Left renal cortex interstitium (tissue), 4 donors: ENCODE data around the gene NAT14. TPM values are rescaled to one million over a fixed set of nuclear protein-coding genes. Genes with fewer than 3 reads are reported as not detected.

Source experiments
- DNase-seq, 4 donors: peaks; one replicate each; pipeline ENCODE4 v3.0.0-alpha.2; 2013; ENCODE audit warnings: low read depth in 4 of 4, low spot score in 2 of 4, missing footprints in 1 of 4
- polyA plus RNA-seq, 4 donors: library from polyadenylated mRNA; unstranded; fragments of 120-200 nt; gene quantifications; one replicate each; pipeline ENCODE4 v1.2.1, GENCODE V29; 2013; ENCODE audit not compliant: insufficient read length in 4 of 4

NAT14 gene
- polyA plus RNA-seq, 4 donors = 41.9 to 74.3 (median 57.1) TPM

DNA sequence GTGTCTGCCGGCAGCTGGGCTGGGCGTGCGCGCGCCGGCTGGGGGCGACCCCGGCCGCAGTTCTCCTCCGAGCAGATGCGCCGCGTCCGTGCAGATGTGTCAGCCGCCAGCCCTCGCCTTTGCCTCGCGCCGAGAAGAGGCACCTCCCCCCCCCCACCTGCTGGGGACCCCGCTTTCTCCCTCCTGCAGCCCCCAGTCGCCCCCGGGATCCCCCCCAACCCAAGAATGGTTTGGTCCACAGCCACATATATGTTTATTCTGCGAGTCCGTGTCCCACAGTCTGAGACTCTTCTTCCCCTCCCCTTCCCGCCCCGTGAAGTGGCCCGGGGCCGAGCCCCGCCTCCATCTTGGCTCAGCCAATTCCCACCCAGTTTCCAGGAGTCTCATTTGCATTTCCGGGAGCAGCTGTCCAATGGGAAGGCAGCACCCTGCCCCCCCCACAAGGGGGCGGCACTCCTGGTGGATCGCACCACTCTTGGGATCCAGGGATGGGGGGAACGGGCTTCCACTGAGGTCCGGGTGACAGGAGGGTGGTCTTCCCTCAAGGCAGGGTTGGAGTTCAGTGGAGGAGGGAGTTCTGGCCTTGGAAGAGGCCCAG is 32.1 kb upstream of the NAT14 start:
- DNase-seq = peak in 3 of 4 donors; percentile 71 to 85 (median 84)

DNA sequence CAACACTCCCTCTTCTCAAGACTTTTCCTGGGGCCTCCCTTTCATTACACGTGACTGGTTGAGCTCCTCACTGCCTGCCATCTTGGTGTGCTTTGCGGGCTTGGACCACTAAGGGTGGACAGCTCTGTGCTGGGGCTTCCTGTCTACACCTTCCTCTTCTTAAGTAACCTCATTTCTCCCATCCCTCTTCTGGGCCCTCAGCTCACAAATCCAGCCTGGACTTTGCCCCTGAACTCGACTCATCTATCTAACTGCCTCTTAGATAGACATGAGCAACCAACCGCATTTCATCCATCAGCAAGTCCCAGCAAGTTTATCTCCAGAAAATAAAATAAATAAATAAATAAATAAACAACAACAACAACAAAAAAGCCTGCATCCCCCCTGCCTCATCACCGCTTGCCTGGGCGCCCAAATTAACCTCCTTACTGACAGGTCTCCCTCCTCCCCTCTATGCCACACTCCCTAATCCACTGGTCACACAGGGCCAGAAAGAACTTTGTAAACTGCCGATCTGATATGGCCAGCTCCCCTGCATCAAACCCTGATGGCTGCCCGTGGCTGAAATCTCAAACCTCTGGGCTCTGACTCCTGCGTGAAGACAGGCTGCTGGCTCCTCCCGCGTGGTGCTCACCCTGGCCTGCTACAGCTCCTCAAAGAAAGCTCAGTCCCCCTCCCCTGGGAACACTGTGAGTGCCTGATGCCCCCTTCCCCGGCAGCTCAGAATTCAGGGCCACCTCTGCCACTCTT is 31.3 kb upstream of the NAT14 start:
- DNase-seq = no peak

DNA sequence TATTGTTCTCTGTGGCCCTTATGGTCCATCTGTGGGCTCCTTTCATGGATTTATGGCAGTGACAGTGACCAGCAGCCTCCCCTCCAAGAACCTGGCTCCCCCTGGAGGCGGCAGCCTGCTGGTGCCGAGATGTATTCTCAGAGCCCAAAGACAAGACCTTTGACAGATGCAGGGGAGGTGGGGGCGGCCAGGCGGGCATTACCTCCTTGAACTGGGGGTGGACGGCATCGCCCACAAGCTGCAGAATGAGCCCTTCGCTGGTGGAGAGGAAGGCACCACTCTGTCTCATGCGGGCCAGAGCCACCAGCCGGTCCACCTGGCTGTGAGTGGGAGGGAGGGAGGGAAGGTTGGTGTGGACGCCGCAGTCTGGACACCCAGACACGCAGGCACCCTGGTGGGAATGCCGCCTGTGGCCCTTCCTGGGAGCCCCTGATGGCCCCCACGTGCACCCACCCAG is 30.2 kb upstream of the NAT14 start:
- DNase-seq = no peak

DNA sequence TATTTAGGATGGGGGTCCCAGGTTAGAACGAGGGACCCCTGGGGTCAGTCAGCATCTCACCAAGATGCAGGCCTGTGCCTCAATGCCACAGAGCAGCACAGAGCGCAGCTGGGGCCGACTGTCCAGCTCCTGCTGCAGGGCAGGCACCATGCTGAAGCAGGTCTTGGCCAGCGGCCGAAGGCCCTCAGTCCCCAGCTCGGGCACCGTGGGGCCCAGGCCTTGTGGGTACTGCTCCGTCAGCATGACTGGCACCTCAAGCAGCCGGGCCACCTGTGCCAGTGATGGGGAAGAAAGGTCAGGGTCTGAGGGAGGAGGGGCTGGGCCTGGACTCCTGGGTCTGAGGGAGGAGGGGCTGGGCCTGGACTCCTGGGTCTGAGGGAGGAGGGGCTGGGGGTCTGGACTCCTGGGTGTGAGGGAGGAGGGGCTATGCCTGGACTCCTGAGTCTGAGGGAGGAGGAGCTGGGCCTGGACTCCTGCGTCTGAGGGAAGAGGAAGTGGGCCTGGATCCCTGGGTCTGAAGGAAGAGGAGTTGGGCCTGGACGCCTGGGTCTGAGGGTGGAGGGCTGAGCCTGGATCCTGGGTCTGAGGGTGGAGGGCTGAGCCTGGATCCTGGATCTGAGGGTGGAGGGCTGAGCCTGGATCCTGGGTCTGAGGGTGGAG is 29.3 kb upstream of the NAT14 start:
- no peak for DNase-seq

DNA sequence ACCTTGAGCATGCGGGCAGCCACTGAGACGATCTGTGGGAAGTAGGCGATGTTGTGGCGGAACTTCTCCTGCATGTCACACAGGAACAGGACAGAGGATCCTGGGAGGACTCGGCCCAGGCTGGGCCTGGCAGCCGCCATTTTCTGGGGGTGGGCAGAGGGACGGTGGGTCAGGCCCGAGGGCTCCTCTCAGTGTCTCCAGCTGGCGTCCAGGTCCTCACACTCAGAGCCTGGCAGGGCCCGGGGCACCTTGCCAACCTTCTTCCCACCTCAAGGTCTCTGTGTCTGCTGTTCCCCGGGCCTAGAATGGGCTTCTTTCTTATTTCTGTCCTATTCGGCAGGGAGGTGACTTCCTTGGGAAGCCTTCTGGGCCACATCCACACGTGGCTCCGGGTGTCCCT is 28.6 kb upstream of the NAT14 start:
- DNase-seq = no peak

- DNase-seq = no peak
These were observed 27.1 kb upstream of the NAT14 start for GRCh38 chr19:55457683-55458457.

GRCh38 chr19:55459551-55459949 is 25.4 kb upstream of the NAT14 start:
- DNase-seq = no peak

DNA sequence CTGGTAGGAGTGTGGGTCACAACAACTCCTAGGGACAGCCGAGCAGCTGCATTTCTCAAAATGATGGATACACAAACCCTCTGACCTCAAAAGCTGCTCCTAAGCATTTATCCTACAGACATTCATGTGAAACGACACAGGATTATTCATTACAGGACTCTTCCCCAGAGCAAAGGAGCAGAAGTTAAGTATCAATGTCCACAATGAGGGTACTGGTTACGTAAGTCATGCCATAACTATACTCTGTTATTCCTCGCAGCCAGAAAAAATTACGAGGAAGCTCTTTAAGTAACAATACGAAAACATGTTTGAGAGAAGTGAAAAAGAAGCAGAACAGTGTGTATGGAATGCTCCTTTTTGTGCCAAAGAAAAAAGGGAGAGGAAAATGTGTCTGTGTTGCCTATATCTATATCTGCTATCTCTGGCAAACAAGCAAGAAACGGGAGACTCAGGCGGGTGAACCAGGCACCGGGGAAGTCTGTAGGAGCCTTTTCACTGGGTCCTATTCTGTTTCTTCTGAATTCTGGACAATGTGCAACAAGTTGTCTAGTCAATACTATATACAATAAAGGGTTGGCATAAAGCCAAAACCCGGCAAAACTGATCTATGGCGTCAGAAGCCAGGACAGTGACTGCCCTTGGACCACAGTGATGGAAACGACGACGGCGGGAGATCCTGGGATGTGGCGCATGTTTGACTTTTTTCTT is 24.9 kb upstream of the NAT14 start:
- no peak for DNase-seq

- DNase-seq = no peak
These were observed 24.2 kb upstream of the NAT14 start for GRCh38 chr19:55460670-55461258.

- DNase-seq = peak; percentile 92 to 100 (median 99)
These were observed 23.6 kb upstream of the NAT14 start, which contains the start of gene ISOC2 for GRCh38 chr19:55461259-55461973. Gene ISOC2 (minus strand): TSS chr19:55461642. CDS start chr19:55456486, 5,156 bp downstream.

DNA sequence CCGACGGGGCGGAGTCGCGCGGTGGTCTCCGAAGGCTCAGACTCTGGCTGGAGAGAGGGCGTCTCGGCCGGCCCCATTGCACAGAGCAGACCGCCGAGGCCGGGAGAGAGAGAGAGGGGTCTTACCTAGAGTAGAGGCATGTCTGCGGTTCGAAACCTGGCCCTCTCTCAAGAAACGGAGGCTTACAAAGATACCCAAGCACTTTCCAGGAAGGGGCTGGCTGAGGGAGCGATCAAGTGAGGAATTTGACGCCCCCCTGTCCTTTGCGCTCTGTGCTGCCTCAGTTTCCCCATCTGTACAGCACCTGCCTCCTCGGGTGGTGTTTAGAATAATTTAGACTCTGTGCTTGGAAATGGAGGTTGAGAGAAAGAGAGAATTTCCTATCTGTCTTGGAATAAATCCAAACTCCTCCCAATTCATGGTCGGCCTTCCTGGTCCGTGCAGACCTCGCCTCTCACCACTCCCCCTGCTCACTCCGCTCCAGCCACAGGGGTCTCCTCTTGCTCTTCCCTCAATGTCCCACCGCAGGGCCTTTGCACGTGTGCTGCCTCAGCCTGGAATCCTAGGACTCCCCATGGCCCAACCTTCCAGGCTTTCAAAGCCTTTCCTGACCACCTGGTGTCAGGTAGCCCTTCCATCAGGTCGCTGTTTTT is 22.9 kb upstream of the NAT14 start:
- DNase-seq = no peak

DNA sequence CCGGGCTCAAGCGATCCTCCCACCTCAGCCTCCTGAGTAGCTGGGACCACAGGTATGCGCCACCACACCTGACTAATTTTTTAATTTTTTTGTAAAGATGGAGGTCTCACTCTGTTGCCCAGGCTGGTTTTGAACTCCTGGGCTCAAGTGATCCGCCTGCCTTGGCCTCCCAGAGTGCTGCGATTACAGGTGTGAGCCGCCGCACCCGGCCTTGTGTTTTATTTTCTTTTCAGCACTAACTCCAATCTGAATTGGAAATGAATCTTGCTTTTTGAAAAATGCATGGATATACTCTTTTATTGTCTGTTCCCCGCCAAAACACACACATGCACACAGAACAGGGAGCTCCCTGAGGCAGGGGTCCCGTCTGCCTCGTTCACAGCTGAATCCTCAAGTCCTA is 22.3 kb upstream of the NAT14 start:
- DNase-seq = no peak

DNA sequence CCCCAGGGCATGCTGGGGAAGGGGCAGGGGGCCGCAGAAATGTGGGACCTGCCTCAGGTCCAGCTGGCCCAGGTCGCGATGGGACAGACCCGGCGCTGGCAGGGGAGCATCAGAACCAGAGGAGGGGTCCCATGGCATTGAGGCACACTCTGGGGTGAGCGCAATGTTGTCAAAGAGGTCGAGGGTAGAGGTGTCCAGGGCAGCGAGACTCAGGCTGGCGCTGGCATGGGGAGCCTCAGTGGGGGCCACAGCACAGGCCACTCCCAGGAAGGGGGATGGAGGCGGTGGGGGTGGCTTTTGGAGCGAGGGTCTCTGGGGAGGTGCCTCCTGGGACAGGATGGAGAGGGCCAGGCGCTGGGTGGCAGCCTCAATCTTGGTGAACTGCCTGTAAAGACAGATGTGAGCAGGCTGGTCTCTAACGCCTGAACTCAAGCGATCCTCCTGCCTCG is 21.4 kb upstream of the NAT14 start:
- DNase-seq = no peak

GRCh38 chr19:55464039-55464661 is 20.8 kb upstream of the NAT14 start:
- DNase-seq = no peak

DNA sequence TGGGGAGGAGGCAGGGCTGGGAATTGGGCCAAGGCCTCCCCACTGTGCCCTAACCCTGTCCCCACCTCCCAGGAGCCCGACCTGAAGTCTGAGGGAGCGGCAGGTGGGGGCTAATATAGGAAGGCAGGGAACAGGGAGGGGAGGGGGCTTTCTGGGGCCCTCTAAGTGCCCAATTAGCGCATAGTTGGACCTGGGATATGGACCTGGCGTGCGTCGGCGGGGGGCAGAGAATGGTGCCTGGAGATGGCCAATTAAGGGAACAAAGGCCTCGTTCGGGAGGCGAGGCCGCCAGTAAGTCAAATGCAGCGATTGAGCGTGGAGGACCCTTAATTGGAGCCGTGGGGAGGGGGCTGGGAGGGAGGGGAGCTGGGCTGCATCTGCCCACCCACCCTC is 20.3 kb upstream of the NAT14 start, which contains the start of gene C19orf85:
Gene C19orf85 (minus strand): TSS at position 90 of the 393 bp plus-strand sequence. CDS start 197 bp downstream, outside the sequence.
- no peak for DNase-seq

DNA sequence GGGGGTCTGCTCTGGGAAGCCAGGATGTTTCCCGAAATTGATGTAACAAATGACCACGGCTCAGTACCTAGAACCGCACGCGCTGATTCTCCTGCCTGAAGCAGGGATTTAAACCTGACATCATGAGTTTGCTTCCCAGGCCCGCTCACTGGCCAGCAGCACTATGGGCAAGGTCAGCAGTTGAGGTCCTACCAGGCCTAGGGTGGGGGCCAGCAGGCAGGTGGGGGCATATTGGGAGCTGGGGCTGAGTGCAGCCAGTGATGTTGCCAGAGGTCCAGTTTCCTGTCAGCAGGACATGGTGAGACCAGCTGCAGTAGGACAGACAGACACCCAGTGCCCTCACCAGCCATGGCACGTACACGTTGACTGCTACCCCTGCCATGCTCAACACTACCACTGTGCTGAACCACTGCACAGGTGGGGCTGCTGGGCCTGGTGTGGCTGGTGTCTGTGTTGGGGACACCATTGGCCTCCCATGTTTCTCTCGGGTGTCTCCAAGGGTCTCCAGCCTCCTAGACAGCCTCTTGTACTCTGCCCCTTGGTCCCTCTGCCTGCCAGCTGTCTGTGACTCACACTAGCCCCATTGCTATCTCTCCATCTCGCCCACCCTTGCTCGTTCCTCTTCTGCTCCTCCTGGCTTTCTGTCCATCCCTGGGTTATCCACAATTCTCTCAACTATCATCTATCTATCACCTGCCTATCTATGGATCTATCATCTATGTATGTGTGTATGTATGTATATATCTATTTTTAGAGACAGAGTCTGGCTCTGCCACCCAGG is 19.3 kb upstream of the NAT14 start:
- DNase-seq = no peak

DNA sequence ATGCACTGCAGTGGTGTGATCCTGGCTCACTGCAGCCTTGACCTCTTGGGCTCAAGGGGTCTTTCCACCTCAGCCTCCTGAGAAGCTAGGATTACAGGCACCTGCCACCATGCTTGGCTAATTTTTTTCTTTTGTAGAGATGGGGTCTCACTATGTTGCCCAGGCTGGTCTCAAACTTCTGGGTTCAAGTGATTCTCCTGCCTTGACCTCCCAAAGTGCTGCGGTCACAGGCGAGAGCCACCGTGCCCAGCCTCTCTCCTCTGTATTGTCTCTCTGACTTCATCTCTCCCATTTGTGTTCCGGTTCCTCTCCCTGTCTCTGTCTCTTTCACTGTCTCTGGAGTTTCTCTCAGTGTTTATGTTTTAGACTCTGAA is 18.8 kb upstream of the NAT14 start:
- DNase-seq = no peak
